Measurements from ENCODE around the gene PLSCR1.
A peak's percentile ranks its signal among the peaks of the same experiment; 100 is the strongest.

The PLSCR1 gene, protein sequence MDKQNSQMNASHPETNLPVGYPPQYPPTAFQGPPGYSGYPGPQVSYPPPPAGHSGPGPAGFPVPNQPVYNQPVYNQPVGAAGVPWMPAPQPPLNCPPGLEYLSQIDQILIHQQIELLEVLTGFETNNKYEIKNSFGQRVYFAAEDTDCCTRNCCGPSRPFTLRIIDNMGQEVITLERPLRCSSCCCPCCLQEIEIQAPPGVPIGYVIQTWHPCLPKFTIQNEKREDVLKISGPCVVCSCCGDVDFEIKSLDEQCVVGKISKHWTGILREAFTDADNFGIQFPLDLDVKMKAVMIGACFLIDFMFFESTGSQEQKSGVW

GRCh38 chr3:146544002-146544928 is at the start of gene PLSCR1:
PLSCR1 (minus strand) TSS chr3:146544607; CDS start chr3:146536552, 8,055 bp downstream.
- peak; percentile 73 for DNase-seq

DNA sequence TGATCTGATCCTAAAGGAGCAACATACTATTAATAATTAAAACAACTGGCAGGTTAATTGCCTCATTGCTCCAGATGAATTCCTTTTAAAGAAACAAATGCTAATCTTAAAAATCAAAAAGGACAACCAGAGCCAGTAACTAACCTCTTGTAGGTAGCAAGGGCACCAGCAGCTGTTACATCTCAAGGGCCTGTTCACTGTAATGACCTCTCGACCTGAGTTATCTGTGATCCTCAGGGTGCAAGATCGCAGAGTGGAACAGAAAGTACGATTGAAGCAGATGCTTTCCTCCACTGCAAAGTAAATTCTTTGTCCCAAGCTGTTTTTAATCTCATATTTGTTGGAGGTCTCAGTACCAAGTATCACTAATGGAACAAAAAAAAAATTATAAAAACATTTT is 49.4 kb upstream of the PLSCR1 start:
- no peak for DNase-seq

DNA sequence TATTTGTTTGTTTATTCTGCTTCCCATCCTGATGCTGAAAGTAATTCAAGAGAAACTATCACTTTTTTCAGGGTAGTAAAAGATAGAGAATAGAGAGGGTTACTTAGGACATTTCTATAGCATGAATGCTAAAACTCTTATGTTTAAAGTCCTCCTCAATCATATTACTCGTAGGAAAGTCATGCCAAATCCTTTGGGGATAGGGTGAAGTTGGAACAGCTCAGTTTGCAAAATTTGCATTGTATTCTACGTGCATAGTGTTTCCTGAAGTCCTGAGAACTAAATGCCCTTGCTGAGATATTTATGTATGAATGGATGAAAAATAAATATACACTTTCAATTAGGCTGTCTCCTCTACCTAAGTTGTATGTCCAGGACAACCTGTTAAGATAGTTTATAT is 46.1 kb upstream of the PLSCR1 start:
- DNase-seq, result no peak

DNA sequence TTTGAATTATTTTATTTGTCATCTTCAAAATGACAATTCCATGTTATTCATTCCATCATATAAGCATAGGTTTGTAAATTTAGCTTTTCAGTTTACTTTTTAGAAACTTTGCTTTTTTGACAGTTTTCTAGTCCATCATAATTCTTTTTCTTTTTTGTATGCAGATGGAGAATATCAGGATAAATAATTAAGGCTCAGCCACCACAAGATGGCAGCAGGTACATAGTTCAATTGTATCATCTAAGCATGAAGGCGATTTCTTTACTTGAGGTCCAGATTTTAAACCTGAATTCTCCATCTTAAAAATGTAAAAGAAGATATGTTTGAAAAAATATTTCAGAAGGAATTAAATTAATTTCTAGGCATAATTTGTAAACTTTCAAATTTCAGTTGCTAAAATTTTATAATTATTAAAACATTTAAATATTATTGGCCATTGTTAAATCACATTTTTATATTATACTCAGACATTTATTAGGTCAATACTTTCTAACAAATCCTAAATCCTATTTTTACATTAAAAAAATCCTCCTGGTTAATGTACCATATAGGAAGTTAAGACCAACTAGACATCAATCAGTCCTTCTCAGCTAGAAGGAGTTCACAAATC is 45.6 kb upstream of the PLSCR1 start:
- DNase-seq, result peak; percentile 14

- DNase-seq, result no peak
Measured at GRCh38 chr3:146585156-146585555, 40.7 kb upstream of the PLSCR1 start.

- no peak for DNase-seq
Measured at GRCh38 chr3:146581951-146582467, 37.6 kb upstream of the PLSCR1 start.

GRCh38 chr3:146581080-146581601 is 36.7 kb upstream of the PLSCR1 start:
- no peak for DNase-seq

DNA sequence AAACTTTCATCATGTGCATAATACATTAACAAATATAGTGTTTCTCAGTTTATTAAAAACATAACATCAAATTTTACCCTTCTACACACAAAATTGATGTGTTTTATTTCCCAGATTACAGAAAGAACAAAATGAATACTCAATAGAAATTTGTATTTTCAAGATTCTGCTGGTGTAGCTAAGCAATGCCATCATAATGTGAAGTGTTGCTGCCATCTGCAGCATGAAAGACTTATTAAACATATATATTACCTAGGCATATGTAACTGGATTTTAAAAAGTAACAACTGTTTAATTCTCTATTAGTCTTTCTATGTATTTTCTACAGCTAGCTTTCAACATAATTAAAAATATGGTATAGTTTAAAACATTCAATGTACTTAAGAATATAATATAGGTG is 33.3 kb upstream of the PLSCR1 start:
- DNase-seq, result no peak

- no peak for DNase-seq
Measured at GRCh38 chr3:146575636-146576035, 31.2 kb upstream of the PLSCR1 start.

GRCh38 chr3:146574173-146574572 is 29.8 kb upstream of the PLSCR1 start:
- no peak for DNase-seq

DNA sequence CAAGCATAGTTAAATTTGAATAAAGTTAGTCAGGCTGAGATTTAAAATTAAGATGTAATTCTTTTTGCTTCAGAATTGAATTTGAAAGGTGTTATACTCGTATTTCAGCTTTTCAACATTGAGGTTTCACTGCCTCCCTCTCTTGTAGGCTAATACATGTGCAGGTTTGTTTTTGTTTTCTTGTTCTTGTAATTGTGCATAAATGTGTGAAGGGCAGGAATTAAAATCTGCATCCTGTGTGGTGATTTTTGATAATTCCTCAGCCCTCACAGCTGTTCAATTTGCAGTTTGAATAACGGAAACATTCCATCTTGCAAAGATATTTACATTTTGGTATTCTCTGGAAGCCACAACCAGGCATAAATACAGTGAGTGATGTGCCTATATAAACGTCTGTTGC is 24.9 kb upstream of the PLSCR1 start:
- DNase-seq, result no peak

DNA sequence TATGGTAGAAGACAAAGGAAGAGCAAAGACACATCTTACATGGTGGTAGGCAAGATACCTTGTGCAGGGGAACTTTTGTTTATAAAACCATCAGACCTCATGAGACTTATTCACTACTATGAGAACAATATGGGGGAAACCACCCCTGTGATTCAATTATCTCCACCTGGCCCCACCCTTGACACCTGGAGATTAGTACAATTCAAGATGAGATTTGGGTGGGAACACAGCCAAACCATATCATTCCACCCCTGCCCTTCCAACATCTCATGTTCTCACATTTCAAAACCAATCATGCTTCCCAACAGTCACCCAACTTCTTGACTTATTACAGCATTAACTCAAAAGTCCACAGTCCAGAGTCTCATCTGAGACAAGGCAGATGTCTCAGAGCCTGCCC is 21.7 kb upstream of the PLSCR1 start:
- DNase-seq, result no peak

GRCh38 chr3:146561879-146562278 is 17.5 kb upstream of the PLSCR1 start:
- no peak for DNase-seq

GRCh38 chr3:146561463-146561862 is 17.1 kb upstream of the PLSCR1 start:
- DNase-seq, result no peak

GRCh38 chr3:146560678-146561077 is 16.3 kb upstream of the PLSCR1 start:
- DNase-seq, result no peak

DNA sequence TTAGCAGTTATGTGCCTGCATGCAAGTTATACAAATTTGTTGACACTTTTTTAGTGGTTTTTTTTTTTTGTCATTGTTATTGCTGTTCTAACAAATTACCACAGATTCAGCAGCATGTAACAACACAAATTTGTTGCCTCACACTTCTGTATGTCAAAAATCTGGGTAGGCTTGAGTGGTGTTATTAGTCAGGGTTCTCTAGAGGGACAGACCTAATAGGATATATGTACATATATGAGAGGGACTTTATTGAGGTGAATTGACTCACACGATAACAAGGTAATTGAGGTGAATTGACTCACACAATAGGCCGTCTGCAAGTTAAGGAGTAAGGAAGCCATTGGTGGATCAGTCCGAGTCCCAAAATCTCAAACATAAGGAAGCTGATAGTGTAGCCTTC is 15.0 kb upstream of the PLSCR1 start:
- no peak for DNase-seq

GRCh38 chr3:146558781-146559180 is 14.4 kb upstream of the PLSCR1 start:
- DNase-seq, result no peak

DNA sequence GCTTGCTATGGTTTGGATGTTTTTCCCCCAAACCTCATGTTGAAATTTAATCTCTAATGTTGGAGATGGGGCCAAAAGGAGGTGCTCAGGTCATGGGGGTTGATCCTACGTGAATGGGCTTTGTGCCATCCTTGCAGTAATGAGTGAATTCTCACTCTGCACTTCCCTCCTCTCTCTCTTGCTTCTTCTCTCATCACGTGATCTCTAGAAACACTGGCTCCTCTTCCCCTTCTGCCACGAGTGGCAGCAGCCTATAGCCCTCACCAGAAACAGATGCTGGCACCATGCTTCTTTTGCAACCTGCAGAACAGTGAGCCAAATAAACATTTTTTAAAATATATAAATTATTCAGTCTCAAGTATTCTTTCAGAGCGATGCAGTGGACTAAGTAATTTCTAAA is 13.3 kb upstream of the PLSCR1 start:
- DNase-seq, result no peak

GRCh38 chr3:146555311-146555710 is 10.9 kb upstream of the PLSCR1 start:
- no peak for DNase-seq

- DNase-seq, result no peak
Measured at GRCh38 chr3:146554151-146554760, 9.8 kb upstream of the PLSCR1 start.

DNA sequence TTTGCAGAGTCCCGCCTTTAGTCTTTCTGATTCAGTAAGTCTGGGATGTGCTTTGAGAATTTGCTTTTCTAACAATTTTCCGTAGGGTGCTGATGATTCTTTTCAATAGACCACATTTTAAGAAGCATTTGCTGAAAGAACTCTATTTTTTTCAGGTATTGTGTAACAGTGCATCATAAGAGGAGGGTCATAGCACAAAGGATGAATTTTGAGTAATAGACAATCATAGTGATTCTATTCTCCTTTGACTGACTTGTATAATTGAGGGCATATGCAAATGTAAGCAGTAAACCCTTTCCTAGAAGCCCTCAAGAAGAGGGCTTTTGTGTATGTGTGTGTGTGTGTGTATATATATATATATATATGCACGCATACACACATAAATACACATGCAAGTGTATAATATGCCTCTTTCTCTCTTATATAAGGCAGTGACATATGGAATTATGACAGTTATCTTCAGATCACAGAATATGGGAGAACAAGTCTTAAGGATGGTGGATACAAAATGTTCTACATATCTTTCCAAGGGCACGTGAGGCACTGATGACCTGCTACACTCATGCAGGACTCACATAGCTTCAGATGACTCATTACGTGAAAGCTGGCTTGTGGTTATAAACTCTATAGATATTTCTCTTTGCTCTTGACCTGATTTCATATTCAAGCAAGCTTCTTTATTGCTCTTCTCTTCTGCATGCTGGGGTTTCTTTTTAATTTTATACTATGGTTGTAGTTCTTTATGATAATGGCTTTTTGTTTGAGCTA is 6.5 kb upstream of the PLSCR1 start:
- no peak for DNase-seq

GRCh38 chr3:146550070-146550615 is 5.7 kb upstream of the PLSCR1 start:
- no peak for DNase-seq
